Measurements from ENCODE around the gene ANKLE1.

DNA sequence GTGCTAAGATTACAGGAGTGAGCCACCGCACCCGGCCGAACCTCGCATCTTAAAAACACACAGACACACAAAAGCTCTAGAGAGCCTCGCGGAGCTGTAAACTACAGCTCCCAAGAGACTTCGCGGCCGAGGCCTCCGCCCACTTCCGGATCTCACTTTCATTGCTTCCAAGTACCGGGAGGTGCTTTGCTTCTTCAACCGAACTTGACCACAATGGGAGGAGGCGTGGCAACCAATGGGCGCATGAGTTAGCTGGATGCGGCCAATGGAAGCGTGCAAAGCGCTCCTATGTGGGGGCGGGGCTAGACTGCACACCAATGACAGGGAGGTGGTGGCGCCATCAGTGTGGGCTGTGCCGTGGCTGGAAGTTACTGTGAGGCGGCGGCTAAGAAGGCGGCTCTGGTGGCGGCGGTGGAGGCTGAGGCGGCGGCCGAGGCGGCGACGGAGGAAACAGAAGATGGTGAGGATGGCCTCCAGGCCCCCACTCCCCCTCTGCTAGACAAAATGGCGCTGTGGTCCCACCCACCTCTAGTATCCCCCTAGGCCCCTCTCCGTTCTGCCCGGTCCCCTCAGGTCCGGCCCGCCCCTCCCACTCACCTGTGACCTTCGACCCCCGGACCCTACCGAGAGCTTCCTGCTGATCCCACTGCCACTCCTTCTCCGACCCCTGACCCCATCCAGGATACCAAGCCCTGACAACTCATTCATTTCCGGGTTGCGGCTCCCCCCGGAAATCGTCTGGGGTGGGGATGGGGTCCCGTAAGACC is 27.7 kb downstream of the ANKLE1 start, which contains the start of gene DDA1:
- TF ChIP-seq CTCF (IDR thresholded peaks at IDR 0.05; ENCODE audit: low read length) (no peak), EZH2 (IDR thresholded peaks at IDR 0.05; ENCODE audit: borderline replicate concordance, low read length) (no peak)

Measured in OCI-LY1 (cell line).